HEK293T (cell line): ENCODE results near the gene GPATCH2.

ENCODE experiments used
- BHLHE40 ChIP-seq: fragments of 450-650 bp; IDR thresholded peaks from 2 replicates; pipeline ENCODE4 v1.6.1; 2016; ENCODE audit warnings: mild to moderate bottlenecking, moderate library complexity, borderline replicate concordance
- FOXM1 ChIP-seq: fragments of 450-650 bp; IDR thresholded peaks from 2 replicates; pipeline ENCODE4 v1.6.1; 2017; ENCODE audit warnings: mild to moderate bottlenecking, borderline replicate concordance
- HDGF ChIP-seq: fragments of 450-650 bp; IDR thresholded peaks from 2 replicates; pipeline ENCODE4 v1.6.1; 2017; ENCODE audit warnings: antibody characterized with exemption, borderline replicate concordance
- L3MBTL2 ChIP-seq: fragments of 450-650 bp; conservative IDR thresholded peaks from 2 replicates; pipeline ENCODE4 v1.6.1; 2016; ENCODE audit warnings: mild to moderate bottlenecking
- LEF1 ChIP-seq: fragments of 450-650 bp; IDR thresholded peaks from 2 replicates; pipeline ENCODE4 v1.6.1; 2017; ENCODE audit warnings: mild to moderate bottlenecking, borderline replicate concordance
- NFRKB ChIP-seq: fragments of 450-650 bp; IDR thresholded peaks from 2 replicates; pipeline ENCODE4 v1.6.1; 2016; ENCODE audit warnings: mild to moderate bottlenecking, moderate library complexity
- SP1 ChIP-seq: fragments of 450-650 bp; IDR thresholded peaks from 2 replicates; pipeline ENCODE4 v1.6.1; 2017

DNA sequence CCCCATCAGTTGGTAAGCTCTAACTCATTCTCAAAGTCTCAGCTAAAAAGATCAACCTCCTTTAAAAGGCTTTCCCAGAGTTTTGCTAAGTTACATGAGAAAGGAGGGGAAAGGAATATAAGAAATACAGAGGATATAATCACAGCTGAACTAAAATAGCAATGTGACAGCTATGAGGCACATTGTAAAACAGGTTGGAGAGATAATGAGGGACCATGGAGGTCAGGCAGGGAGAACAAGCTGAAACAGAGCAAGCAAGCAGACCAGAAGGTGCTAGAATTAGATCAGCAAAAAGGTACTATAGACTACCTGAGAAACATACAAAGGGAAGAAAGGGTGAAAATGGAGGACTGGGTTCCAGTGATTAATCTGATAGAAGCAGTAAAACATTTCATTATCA, 28.5 kb downstream of the GPATCH2 start:
- TF ChIP-seq HDGF: no peak
- no peak for TF ChIP-seq NFRKB
- TF ChIP-seq BHLHE40: no peak
- TF ChIP-seq L3MBTL2: no peak
- TF ChIP-seq LEF1: no peak
- no peak for TF ChIP-seq SP1
- no peak for TF ChIP-seq FOXM1
